Stimulated activated CD4-positive, alpha-beta T cell treated with anti-CD3 and anti-CD28 coated beads, Interleukin-1b, Interleukin-23, amount 100 ng/mL, for 1 hour (primary cell): ENCODE results near the gene ZC3H12D.

Experiments used
- DNase-seq, 2 donors: peaks; one replicate each; pipeline ENCODE4 v3.0.0-alpha.2; 2020; ENCODE audit warnings: low read depth in 2 of 2

ZC3H12D gene

GRCh38 chr6:149443411-149444181 is 41.2 kb downstream of the ZC3H12D start:
- DNase-seq = no peak

- DNase-seq = no peak
These were observed 43.1 kb downstream of the ZC3H12D start for GRCh38 chr6:149441740-149442139.

GRCh38 chr6:149440735-149441671 is 43.8 kb downstream of the ZC3H12D start:
- DNase-seq = no peak

GRCh38 chr6:149439626-149440025 is 45.2 kb downstream of the ZC3H12D start:
- DNase-seq = no peak

- DNase-seq = no peak
These were observed 46.0 kb downstream of the ZC3H12D start for GRCh38 chr6:149438855-149439254.

GRCh38 chr6:149437212-149437611 is 47.6 kb downstream of the ZC3H12D start:
- no peak for DNase-seq

- no peak for DNase-seq
These were observed 48.2 kb downstream of the ZC3H12D start for GRCh38 chr6:149436647-149437046.

- DNase-seq = no peak
These were observed 48.8 kb downstream of the ZC3H12D start for GRCh38 chr6:149435919-149436586.

GRCh38 chr6:149433881-149434280 is 50.9 kb downstream of the ZC3H12D start:
- no peak for DNase-seq

- no peak for DNase-seq
These were observed 51.4 kb downstream of the ZC3H12D start for GRCh38 chr6:149433405-149433804.

- DNase-seq = peak; percentile 75 to 91
These were observed 52.7 kb downstream of the ZC3H12D start for GRCh38 chr6:149431905-149432775.

- DNase-seq = no peak
These were observed 55.1 kb downstream of the ZC3H12D start for GRCh38 chr6:149429427-149430360.

GRCh38 chr6:149428606-149429005 is 56.2 kb downstream of the ZC3H12D start:
- DNase-seq = no peak

GRCh38 chr6:149425754-149426153 is 59.1 kb downstream of the ZC3H12D start:
- no peak for DNase-seq

- DNase-seq = no peak
These were observed 59.6 kb downstream of the ZC3H12D start for GRCh38 chr6:149425224-149425623.

- no peak for DNase-seq
These were observed 60.8 kb downstream of the ZC3H12D start for GRCh38 chr6:149423964-149424440.

GRCh38 chr6:149422581-149422980 is 62.2 kb downstream of the ZC3H12D start:
- no peak for DNase-seq

GRCh38 chr6:149421132-149421531 is 63.7 kb downstream of the ZC3H12D start:
- DNase-seq = no peak

- DNase-seq = no peak
These were observed 65.0 kb downstream of the ZC3H12D start for GRCh38 chr6:149419696-149420404.
